ENCODE results near the gene RNF31.
"Not testable (repeated sequence)": the region's sequence is repeated elsewhere in the genome, so short reads cannot be mapped to it uniquely, and the experiment has no call there.

RNF31 gene

DNA sequence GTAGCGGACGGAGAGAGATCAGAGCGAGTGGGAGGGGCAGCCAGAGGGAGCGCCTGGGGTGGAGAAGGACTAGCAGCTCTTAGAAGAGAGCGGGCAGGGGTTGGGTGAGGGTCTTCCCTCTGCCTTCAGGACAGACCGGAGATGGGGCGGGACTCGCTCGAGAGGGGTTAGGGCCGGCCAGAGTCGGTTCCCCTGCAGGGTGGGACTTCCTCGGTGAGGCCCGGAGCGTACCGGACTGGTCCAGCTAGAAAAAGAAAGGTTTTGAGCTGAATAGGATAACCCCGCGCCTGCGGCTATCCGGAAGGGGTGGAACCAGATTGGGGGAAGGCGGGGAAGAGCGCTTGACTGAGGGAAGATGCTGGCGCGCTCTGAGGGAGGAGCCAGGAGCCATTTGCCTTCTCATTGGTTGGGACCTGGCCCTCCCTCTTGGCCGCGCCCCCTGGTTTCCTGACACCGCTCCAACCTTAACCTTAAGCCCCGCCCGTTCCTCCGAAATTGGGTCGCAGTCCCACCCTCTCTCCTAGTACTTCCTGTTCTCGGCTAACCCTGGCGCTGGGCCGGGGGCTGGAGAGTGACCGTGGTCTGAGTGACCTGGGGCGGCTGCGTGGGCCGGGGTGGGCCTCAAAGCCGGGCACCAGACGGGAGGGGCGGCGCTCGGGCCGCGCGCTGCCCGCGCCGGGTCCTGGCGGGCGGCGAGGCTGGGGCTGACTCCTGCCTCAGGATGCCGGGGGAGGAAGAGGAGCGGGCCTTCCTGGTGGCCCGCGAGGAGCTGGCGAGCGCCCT lies at the start of gene RNF31:
Gene RNF31, plus strand, starts transcription at position 521 of the 783 bp plus-strand sequence. Its CDS starts 201 bp downstream, at position 722.
- H3K9me3 Mint-ChIP-seq: no peaks in the 10 kb centered on the region
- H3K36me3 Mint-ChIP-seq (ENCODE audit: low read depth): peaks cover 67% of the 10 kb centered on the region
- H3K4me3 Mint-ChIP-seq: peak within 1 kb of the TSS; percentile 99
- peak within 1 kb of the TSS; percentile 99 for H3K27ac Mint-ChIP-seq
- H3K4me1 Mint-ChIP-seq (ENCODE audit: low read depth): peaks cover 47% of the 10 kb centered on the region
- no peaks in the 10 kb centered on the region for H3K27me3 Mint-ChIP-seq (ENCODE audit: low read depth)

DNA sequence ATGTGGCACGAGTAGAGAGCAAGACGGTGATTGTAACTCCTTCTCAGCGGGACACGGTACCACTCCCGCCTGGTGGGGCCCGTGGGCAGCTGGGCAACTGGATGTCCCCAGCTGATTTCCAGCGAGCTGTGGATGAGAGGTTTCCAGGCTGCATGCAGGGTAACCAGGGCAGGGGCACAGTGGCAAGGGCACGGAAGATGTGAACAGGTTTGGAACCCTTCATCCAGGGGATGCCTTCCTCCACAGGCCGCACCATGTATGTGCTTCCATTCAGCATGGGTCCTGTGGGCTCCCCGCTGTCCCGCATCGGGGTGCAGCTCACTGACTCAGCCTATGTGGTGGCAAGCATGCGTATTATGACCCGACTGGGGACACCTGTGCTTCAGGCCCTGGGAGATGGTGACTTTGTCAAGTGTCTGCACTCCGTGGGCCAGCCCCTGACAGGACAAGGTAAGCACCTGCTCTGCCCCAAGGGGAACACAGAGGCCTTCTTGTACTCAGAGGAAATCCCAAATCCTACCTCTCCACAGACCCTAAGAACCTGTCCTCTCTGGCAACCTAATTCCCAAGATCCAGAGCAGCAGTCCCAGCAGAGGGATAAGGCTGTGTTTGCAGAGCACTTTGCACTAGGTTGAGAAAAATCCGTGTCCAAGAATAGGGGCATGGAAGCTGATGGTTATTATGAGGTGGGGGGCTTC lies 48.9 kb upstream of the RNF31 start:
- Mint-ChIP-seq H3K4me1 (ENCODE audit: low read depth) (peaks cover 18% of the 10 kb centered on the region), H3K27me3 (ENCODE audit: low read depth) (no peaks in the 10 kb centered on the region), H3K4me3 (no peak overlapping the region), H3K9me3 (no peaks in the 10 kb centered on the region), H3K27ac (no peak overlapping the region), H3K36me3 (ENCODE audit: low read depth) (peaks cover 36% of the 10 kb centered on the region)

DNA sequence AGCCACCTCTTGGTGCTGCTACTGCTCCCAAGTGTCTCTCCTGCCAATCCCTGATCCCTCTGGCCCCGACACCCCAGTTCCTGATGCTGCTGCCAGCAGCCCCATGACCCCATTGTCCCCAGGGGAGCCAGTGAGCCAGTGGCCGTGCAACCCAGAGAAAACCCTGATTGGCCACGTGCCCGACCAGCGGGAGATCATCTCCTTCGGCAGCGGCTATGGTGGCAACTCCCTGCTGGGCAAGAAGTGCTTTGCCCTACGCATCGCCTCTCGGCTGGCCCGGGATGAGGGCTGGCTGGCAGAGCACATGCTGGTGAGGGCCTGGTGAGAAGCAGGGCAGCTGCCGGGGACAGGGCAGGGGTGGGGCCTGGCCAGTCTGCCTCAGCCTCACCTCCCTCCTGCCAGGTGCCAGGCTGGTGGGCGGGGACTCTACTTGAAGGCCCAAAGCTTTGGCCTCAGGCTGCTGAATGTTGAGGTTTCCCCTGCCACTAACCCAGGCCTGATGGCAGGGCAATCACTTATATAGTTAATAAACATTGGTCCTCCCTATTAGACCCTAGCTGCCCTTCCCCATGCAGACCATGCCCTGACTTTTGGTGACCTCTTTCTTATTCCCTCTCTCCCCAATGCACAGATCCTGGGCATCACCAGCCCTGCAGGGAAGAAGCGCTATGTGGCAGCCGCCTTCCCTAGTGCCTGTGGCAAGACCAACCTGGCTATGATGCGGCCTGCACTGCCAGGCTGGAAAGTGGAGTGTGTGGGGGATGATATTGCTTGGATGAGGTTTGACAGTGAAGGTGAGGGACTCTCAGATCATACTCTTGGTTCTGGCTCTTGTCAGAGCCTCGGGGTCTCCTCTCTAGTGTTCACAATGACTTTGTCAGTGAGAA lies 48.1 kb upstream of the RNF31 start:
- Mint-ChIP-seq H3K36me3 (ENCODE audit: low read depth) (peaks cover 44% of the 10 kb centered on the region), H3K9me3 (no peaks in the 10 kb centered on the region), H3K27me3 (ENCODE audit: low read depth) (no peaks in the 10 kb centered on the region), H3K4me3 (no peak overlapping the region), H3K4me1 (ENCODE audit: low read depth) (peaks cover 15% of the 10 kb centered on the region), H3K27ac (no peak overlapping the region)

DNA sequence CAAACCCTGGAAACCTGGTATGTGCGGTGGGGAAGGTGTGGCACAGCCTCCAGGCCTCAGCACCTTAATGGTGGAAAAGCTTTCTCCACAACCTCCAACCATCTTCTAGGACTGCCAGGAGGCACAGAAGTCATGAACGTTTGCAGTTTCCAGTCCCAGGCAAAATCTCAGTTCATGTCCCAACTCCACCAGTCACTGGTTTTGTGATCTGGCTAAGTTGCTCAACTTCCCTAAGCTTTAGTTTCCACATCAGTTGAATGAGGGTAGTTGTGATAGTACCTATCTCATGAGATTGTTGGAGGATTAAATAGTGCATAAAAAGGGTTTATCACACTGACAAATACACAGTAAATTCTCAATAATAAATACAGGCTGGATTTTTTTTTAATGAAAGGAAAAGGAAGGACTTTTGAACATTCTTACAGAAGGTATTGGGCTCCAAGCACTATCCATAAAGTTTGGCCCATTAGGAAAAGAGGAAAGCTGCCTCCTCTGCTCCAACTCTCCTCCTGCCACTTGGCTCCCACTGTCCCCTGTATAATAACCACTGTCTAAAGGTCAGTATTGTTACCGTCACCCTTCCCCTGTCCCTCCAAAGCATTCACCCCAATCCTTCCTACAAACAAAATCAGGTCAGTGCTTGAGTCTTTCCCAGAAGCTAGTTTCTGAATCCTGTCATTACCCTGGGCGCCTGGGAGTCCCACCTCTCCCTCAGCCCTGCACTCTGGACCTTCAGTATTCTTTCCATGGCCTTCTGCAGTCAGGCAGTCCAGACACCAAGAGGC lies 46.9 kb upstream of the RNF31 start:
- H3K4me1 Mint-ChIP-seq (ENCODE audit: low read depth): peaks cover 15% of the 10 kb centered on the region
- H3K36me3 Mint-ChIP-seq (ENCODE audit: low read depth): peaks cover 46% of the 10 kb centered on the region
- H3K4me3 Mint-ChIP-seq: no peak overlapping the region
- H3K9me3 Mint-ChIP-seq: peaks cover 3% of the 10 kb centered on the region
- no peaks in the 10 kb centered on the region for H3K27me3 Mint-ChIP-seq (ENCODE audit: low read depth)
- H3K27ac Mint-ChIP-seq: no peak overlapping the region

DNA sequence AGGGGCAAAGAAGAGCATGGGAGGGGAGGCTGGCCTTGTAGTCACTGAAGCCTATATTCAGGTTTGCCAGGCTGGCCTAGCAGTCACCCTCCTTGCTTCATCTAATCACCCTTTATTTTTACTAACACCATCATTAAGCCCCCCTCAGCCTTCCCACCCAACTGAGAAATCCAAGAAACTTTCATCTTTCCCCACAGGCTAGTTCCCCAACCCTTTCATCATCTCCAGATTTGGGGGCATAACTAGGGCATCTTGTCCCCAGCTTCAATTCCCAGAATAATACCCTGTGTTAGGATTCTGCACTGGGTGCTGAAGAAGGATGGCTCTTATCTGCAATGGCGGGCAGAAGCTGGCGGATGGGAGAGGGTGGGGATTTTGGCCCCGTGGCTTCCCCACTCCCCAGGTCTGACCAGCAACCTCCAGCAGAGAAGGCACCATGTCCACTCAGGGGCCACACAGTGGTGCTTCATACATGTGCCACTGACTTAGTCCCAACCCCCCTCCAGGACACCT lies 46.3 kb upstream of the RNF31 start:
- H3K4me1 Mint-ChIP-seq (ENCODE audit: low read depth): peaks cover 13% of the 10 kb centered on the region
- H3K9me3 Mint-ChIP-seq: peaks cover 3% of the 10 kb centered on the region
- H3K27ac Mint-ChIP-seq: no peak overlapping the region
- no peaks in the 10 kb centered on the region for H3K27me3 Mint-ChIP-seq (ENCODE audit: low read depth)
- H3K4me3 Mint-ChIP-seq: no peak overlapping the region
- peaks cover 43% of the 10 kb centered on the region for H3K36me3 Mint-ChIP-seq (ENCODE audit: low read depth)

DNA sequence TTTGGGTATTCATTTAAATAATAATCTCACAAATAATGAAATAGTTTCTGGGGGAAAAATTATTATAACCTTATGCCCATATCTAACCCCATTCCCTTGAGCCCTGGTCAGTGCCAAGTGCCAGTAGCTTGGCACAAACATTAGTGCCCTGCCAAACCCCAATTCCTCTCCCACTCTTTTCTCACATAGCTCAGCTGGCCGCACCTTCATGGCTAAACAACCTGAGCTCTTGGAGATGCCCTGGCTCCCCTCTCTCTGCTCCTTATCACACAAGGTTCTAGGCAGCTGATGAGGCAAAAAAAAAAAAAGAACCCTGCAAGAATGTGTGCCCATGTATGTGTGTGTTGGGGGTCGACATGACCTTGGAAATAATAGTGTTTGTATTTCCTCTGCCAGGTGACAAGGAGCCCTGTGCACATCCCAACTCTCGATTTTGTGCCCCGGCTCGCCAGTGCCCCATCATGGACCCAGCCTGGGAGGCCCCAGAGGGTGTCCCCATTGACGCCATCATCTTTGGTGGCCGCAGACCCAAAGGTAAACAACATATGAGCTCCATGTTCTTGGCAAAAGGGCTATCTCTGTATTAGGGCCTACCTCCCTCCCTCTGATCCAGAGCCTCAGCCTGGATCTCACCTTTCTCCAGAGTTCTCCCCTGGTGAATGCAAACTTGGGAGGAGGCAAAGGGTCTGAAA lies 44.8 kb upstream of the RNF31 start:
- no peaks in the 10 kb centered on the region for H3K27me3 Mint-ChIP-seq (ENCODE audit: low read depth)
- H3K9me3 Mint-ChIP-seq: peaks cover 3% of the 10 kb centered on the region
- no peak overlapping the region for H3K27ac Mint-ChIP-seq
- H3K4me3 Mint-ChIP-seq: no peak overlapping the region
- H3K4me1 Mint-ChIP-seq (ENCODE audit: low read depth): peaks cover 11% of the 10 kb centered on the region
- peaks cover 40% of the 10 kb centered on the region for H3K36me3 Mint-ChIP-seq (ENCODE audit: low read depth)

DNA sequence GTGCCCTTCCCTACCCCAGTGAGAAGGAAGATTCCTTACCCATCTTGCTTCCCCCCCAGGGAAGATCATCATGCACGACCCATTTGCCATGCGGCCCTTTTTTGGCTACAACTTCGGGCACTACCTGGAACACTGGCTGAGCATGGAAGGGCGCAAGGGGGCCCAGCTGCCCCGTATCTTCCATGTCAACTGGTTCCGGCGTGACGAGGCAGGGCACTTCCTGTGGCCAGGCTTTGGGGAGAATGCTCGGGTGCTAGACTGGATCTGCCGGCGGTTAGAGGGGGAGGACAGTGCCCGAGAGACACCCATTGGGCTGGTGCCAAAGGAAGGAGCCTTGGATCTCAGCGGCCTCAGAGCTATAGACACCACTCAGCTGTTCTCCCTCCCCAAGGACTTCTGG lies 43.8 kb upstream of the RNF31 start:
- Mint-ChIP-seq H3K27ac (peak overlapping the region; percentile 29), H3K27me3 (ENCODE audit: low read depth) (no peaks in the 10 kb centered on the region), H3K4me1 (ENCODE audit: low read depth) (peaks cover 14% of the 10 kb centered on the region), H3K36me3 (ENCODE audit: low read depth) (peaks cover 37% of the 10 kb centered on the region), H3K9me3 (peaks cover 3% of the 10 kb centered on the region), H3K4me3 (no peak overlapping the region)

DNA sequence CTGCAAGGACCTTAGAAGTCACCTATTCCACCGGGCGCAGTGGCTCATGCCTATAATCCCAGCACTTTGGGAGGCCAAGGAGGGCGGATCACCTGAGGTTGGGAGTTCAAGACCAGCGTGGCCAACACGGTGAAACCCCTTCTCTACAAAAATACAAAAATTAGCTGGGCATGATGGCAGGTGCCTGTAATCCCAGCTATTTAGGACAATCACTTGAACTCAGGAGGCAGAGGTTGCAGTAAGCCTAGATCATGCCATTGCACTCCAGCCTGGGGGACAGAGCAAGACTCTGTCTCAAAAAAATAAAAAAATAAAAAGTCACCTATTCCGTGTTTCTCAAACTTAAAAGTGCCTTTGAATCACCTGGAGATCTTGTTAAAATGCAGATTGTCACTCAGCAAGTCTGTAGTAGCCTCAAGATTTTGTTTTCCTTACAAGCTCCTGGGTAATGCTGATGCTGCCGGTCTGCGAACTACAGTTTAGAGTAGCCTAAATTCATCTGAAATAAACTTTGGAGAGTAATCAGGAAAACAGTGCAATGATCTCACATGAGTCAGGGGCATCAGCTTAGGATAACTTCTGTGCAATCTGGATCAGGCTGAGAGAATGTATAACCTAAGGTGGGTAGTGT lies 41.6 kb upstream of the RNF31 start:
- Mint-ChIP-seq H3K4me1 (ENCODE audit: low read depth) (peaks cover 23% of the 10 kb centered on the region), H3K27ac (peak overlapping the region; percentile 55), H3K36me3 (ENCODE audit: low read depth) (peaks cover 31% of the 10 kb centered on the region)
- not testable (repeated sequence) for H3K4me3 Mint-ChIP-seq; H3K27me3 Mint-ChIP-seq (ENCODE audit: low read depth); H3K9me3 Mint-ChIP-seq

DNA sequence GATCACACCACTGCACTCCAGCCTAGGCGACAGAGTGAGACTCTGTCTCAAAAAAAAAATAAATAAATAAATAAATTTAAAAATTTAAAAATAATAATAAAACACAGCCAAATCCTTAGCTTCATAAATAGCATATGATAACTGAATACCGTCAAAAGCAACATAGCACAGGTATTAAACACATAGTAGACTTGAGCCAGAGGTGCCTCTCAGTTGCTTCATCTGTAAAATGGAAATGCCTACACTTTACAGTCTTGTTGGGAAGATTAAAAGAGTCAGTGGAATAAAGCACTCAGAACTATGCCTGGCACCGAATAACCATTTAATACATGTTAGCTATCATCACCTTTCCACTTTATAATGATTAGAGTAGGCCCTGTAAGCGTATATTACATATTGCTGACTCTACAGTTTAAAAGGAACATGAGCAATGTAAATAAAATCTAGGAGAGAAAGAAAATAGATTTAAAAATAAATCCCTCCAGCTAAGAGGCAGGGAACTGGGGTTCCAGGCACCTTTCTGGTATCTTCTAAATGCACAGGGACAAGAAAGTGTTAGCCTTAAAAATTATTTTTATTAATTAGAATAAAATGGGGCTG lies 40.5 kb upstream of the RNF31 start:
- peaks cover 27% of the 10 kb centered on the region for H3K4me1 Mint-ChIP-seq (ENCODE audit: low read depth)
- no peak overlapping the region for H3K4me3 Mint-ChIP-seq
- peaks cover 31% of the 10 kb centered on the region for H3K36me3 Mint-ChIP-seq (ENCODE audit: low read depth)
- no peak overlapping the region for H3K27ac Mint-ChIP-seq
- H3K9me3 Mint-ChIP-seq: peaks cover 3% of the 10 kb centered on the region
- H3K27me3 Mint-ChIP-seq (ENCODE audit: low read depth): no peaks in the 10 kb centered on the region

DNA sequence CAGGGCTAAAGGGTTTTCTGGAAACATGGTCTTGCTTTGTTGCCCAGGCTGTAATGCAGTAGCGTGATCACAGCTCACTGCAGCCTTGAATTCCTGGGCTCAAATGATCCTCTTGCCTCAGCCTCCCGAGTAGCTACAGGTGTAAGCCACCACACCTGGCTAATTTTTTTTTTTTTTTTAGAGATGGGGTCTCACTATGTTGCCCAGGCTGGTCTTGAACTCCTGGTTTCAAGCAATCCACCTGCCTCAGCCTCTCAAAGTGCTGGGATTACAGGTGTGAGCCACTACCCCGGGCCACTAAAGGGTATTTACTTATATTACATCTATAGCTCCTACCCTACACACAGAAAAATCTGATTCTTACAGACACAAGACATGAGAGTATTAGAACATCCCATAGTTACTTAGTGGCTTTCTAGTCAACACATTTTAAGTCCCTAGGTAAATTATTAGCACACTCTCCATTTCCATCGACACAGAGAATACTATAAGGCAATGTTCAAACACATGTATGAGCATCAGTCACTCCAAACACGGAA lies 38.9 kb upstream of the RNF31 start:
- Mint-ChIP-seq H3K27me3 (ENCODE audit: low read depth) (no peaks in the 10 kb centered on the region), H3K9me3 (peaks cover 3% of the 10 kb centered on the region), H3K4me1 (ENCODE audit: low read depth) (peaks cover 29% of the 10 kb centered on the region), H3K27ac (peak overlapping the region; percentile 96), H3K36me3 (ENCODE audit: low read depth) (peaks cover 19% of the 10 kb centered on the region), H3K4me3 (peak overlapping the region; percentile 25)

DNA sequence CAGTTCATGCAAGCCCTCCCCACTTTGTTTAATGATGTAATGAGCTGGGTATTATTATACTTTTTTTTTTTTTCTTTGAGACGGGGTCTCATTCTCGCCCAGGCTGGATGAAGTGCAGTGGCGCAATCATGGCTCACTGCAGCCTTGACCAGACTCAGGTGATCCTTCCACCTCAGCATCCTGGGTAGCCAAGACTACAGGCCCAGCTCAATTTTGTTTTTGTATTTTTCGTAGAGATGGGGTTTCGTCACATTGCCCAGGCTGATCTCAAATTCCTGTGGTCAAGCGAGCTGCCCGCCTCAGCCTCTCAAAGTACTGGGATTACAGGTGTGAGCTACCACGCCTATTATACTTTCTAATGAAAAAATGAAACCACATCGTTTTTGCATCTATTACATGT lies 37.2 kb upstream of the RNF31 start:
- Mint-ChIP-seq H3K36me3 (ENCODE audit: low read depth) (peaks cover 8% of the 10 kb centered on the region), H3K27me3 (ENCODE audit: low read depth) (no peaks in the 10 kb centered on the region), H3K4me1 (ENCODE audit: low read depth) (peaks cover 29% of the 10 kb centered on the region), H3K4me3 (no peak overlapping the region), H3K27ac (no peak overlapping the region), H3K9me3 (no peaks in the 10 kb centered on the region)

DNA sequence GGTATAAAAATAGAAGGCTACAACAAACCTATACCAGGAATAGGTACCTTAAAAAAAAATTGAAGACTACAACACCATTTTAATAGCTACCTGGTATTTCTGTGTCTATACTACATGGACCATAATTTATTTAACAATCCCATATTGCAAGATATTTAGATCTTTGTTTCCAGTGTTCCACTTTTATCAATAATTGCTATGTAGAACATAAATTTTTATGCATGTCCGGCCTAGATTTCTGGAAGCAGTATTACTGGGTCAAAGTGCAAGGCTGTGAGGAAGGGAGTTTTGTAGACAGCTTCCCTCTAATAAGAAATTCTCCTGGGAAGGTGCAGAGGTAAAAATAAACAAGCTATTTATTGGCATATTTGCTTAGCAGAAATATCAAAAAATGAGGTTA lies 36.8 kb upstream of the RNF31 start:
- Mint-ChIP-seq H3K9me3 (no peaks in the 10 kb centered on the region), H3K4me1 (ENCODE audit: low read depth) (peaks cover 29% of the 10 kb centered on the region), H3K27me3 (ENCODE audit: low read depth) (no peaks in the 10 kb centered on the region), H3K4me3 (no peak overlapping the region), H3K27ac (no peak overlapping the region), H3K36me3 (ENCODE audit: low read depth) (peaks cover 10% of the 10 kb centered on the region)
